OCI-LY3 (cell line): Measurements from ENCODE around the gene ACACA.

Experiments
- H2AFZ ChIP-seq: fragments of 200-600, 300-600 bp; shearing (Covaris generic); 2 replicates; pipeline ENCODE4 v1.6.0; 2014; ENCODE audit warnings: antibody characterized with exemption, low read depth, low read length
- H3K27ac ChIP-seq: fragments of 200-600, 300-600 bp; sonication (generic); 2 replicates; pipeline ENCODE4 v1.5.1; 2014; ENCODE audit warnings: mild to moderate bottlenecking, low read length, moderate library complexity, mixed read lengths
- H3K27me3 ChIP-seq: fragments of 200-600, 300-600 bp; sonication (generic); 2 replicates; pipeline ENCODE4 v1.6.1; 2014; ENCODE audit warnings: low read depth, low read length, mixed read lengths
- H3K36me3 ChIP-seq: fragments of 200-600, 300-600 bp; sonication (generic); replicated peaks from 2 replicates; pipeline ENCODE3; 2014; ENCODE audit warnings: low read depth, low read length, mixed read lengths
- H3K4me1 ChIP-seq: fragments of 300-600, 200-600 bp; sonication (generic); 2 replicates; pipeline ENCODE4 v1.6.1; 2014; ENCODE audit warnings: low read length, mixed read lengths
- H3K4me2 ChIP-seq: fragments of 200-600, 300-600 bp; sonication (generic); 2 replicates; pipeline ENCODE4 v1.6.1; 2014; ENCODE audit warnings: low read length, mixed read lengths
- H3K4me3 ChIP-seq: fragments of 300-600, 200-600 bp; sonication (generic); 2 replicates; pipeline ENCODE4 v1.5.1; 2014; ENCODE audit warnings: antibody characterized with exemption, mild to moderate bottlenecking, low read length, moderate library complexity
- H3K79me2 ChIP-seq: fragments of 300-600, 200-600 bp; shearing (Covaris generic); 2 replicates; pipeline ENCODE4 v1.6.1; 2014; ENCODE audit warnings: mild to moderate bottlenecking, low read length, mixed read lengths
- H3K9ac ChIP-seq: fragments of 300-600, 200-600 bp; shearing (Covaris generic); 2 replicates; pipeline ENCODE4 v1.6.0; 2014; ENCODE audit warnings: mild to moderate bottlenecking, low read length, moderate library complexity
- H3K9me3 ChIP-seq: fragments of 200-600, 300-600 bp; shearing (Covaris generic); 2 replicates; pipeline ENCODE4 v1.6.1; 2014; ENCODE audit warnings: low read length, mixed read lengths; ENCODE audit not compliant: insufficient read depth
- H4K20me1 ChIP-seq: fragments of 200-600, 300-600 bp; sonication (generic); 2 replicates; pipeline ENCODE4 v1.6.1; 2016; ENCODE audit warnings: low read length, mixed read lengths; ENCODE audit not compliant: insufficient read depth
- CTCF ChIP-seq: fragments of 200-600, 300-600 bp; sonication (generic); IDR thresholded peaks from 2 replicates; pipeline ENCODE4 v1.5.1; 2014; ENCODE audit warnings: antibody characterized with exemption, low read length, low read depth
- EZH2phosphoT487 ChIP-seq: fragments of 200-600 bp; shearing (Covaris generic); IDR thresholded peaks from 2 replicates; pipeline ENCODE4 v1.6.1; 2018; ENCODE audit warnings: antibody characterized with exemption, mixed run types, low read depth

ACACA gene

GRCh38 chr17:37087683-37088082, 319.0 kb downstream of the ACACA start:
- TF ChIP-seq CTCF (no peak), EZH2phosphoT487 (no peak)
- Histone ChIP-seq H3K27ac (no peak overlapping the region), H3K9ac (no peak overlapping the region), H3K36me3 (peaks cover 32% of the 10 kb centered on the region), H3K9me3 (no peaks in the 10 kb centered on the region), H3K79me2 (no peaks in the 10 kb centered on the region), H2AFZ (no peak overlapping the region), H4K20me1 (no peaks in the 10 kb centered on the region), H3K27me3 (no peaks in the 10 kb centered on the region), H3K4me2 (no peak overlapping the region), H3K4me3 (no peak overlapping the region), H3K4me1 (no peaks in the 10 kb centered on the region)

GRCh38 chr17:37086948-37087347, 319.7 kb downstream of the ACACA start:
- no peak overlapping the region for H3K9ac ChIP-seq
- no peaks in the 10 kb centered on the region for H3K27me3 ChIP-seq
- H3K27ac ChIP-seq: no peak overlapping the region
- peaks cover 26% of the 10 kb centered on the region for H3K36me3 ChIP-seq
- H4K20me1 ChIP-seq: no peaks in the 10 kb centered on the region
- TF ChIP-seq EZH2phosphoT487 (no peak), CTCF (no peak)
- no peak overlapping the region for H3K4me2 ChIP-seq
- H3K4me3 ChIP-seq: no peak overlapping the region
- H3K4me1 ChIP-seq: no peaks in the 10 kb centered on the region
- H2AFZ ChIP-seq: no peak overlapping the region
- no peaks in the 10 kb centered on the region for H3K79me2 ChIP-seq
- no peaks in the 10 kb centered on the region for H3K9me3 ChIP-seq

GRCh38 chr17:37086334-37086733, 320.3 kb downstream of the ACACA start:
- Histone ChIP-seq H3K79me2 (no peaks in the 10 kb centered on the region), H3K9ac (no peak overlapping the region), H3K36me3 (peaks cover 26% of the 10 kb centered on the region), H3K4me3 (no peak overlapping the region), H2AFZ (no peak overlapping the region), H3K4me2 (no peak overlapping the region), H3K27me3 (no peaks in the 10 kb centered on the region), H4K20me1 (no peaks in the 10 kb centered on the region), H3K9me3 (no peaks in the 10 kb centered on the region), H3K4me1 (no peaks in the 10 kb centered on the region), H3K27ac (no peak overlapping the region)
- no peak for TF ChIP-seq CTCF

GRCh38 chr17:37084372-37084771, 322.3 kb downstream of the ACACA start:
- TF ChIP-seq CTCF: no peak
- no peak for TF ChIP-seq EZH2phosphoT487
- Histone ChIP-seq H3K36me3 (peaks cover 22% of the 10 kb centered on the region), H3K79me2 (no peaks in the 10 kb centered on the region), H3K4me3 (no peak overlapping the region), H3K4me2 (no peak overlapping the region), H3K4me1 (no peaks in the 10 kb centered on the region), H3K9ac (no peak overlapping the region), H3K27me3 (no peaks in the 10 kb centered on the region), H4K20me1 (no peaks in the 10 kb centered on the region), H3K27ac (no peak overlapping the region), H3K9me3 (no peaks in the 10 kb centered on the region), H2AFZ (no peak overlapping the region)
